Nucleus accumbens (tissue), 56 donors: ENCODE measurements around the gene C17orf100.

Source experiments
- DNase-seq, 56 donors: peaks; one replicate each; lab custom pipeline; 2025; lab: John Stamatoyannopoulos, UW

Gene C17orf100

DNA sequence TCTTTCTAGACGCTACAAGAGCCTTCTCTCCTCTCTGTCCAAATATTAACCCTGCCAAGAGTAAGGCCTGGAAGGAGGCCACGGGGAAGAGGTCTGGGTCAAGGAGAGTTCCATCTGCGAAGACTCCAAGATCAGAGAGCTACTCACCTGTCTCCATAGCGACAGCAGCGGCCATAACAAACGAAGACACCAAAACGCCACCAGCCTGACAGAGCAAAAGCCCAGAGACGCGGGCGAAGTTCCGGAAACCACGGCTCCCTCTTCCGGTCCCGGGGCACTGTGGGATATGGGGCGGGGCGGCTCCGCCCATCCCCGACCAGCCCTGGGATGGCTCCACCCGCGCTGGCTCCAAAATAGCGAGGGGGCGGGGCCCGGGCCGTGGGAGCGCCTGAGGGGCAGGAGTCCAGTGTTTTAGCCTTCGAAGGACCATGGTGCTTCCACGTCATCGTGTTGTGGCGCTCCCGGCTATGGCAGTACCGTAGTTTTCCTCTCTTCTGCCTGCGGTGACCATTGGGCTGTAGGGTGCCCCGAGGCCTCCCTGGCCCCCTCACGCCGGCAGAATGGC lies at the start of gene C17orf100, which contains the start of gene MED31:
TSS of gene C17orf100 (plus strand) at position 409 of the 565 bp plus-strand sequence. CDS start at position 561, 152 bp downstream.
TSS of gene MED31 (minus strand) at position 252 of the 565 bp plus-strand sequence. CDS start at position 175, 77 bp downstream.
- DNase-seq = peak; percentile 45 to 96 (median 88)

DNA sequence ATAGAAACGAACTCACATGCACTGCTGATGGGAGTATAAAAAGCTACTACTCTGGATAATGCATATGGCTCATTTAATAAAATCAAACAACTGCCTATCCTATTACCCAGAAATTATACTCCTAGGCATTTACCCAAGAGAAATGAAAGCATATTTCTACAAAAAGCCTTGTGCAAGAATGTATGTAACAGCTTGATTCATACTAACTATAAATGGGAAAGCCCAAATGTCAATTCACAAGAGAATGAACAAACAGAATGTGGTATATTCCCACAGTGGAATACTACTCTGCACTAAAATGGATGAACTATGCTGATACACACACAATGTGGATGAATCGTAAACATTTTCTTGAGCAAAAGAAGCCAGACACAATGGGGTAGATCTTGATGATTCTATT lies 49.4 kb upstream of the C17orf100 start:
- no peak for DNase-seq

GRCh38 chr17:6603744-6604325 lies 47.7 kb upstream of the C17orf100 start:
- peak in 4 of 56 donors; percentile 3 to 25 (median 10) for DNase-seq

GRCh38 chr17:6605142-6605541 lies 46.4 kb upstream of the C17orf100 start:
- DNase-seq = no peak

DNA sequence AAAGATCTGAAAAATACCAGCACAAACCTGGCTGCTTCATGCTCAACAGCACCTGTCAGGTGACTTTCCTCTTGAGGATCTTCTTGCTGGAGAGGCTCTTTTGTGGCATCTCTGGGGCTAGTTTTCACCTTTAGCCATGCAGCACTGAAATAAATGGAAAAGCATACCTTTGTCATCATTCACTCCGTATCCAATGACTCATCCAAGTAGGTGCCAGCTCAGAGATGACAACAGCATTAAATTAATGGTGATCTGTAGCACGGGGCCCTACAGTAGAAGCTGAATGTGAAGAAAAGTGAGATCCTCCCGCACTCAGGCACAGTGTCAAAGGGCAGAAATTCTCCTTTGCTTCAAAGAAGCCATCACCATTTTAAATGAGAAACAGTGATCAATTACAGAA lies 43.2 kb upstream of the C17orf100 start:
- peak in 1 of 56 donors; percentile 5 for DNase-seq

DNA sequence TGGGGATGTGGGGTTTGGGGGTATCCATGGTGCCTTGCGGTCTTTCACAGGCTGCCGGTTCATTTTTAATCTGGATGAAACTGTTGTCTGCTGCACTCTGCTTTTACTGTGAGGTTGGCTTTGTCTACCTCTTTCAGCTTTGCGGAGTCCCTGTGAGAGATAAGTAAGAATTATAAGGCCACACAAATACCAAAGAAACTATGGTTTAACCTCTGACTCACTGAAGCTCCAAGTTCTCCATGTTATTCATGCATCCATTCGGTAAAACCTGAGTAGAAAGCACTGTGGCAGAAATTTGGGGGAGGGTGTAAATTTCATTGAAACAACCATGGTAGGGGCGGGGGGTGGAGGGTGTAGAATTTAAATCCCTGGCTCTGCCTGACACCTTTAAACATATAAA lies 41.6 kb upstream of the C17orf100 start:
- no peak for DNase-seq

- DNase-seq = no peak
These were observed 40.3 kb upstream of the C17orf100 start for GRCh38 chr17:6611231-6611630.

DNA sequence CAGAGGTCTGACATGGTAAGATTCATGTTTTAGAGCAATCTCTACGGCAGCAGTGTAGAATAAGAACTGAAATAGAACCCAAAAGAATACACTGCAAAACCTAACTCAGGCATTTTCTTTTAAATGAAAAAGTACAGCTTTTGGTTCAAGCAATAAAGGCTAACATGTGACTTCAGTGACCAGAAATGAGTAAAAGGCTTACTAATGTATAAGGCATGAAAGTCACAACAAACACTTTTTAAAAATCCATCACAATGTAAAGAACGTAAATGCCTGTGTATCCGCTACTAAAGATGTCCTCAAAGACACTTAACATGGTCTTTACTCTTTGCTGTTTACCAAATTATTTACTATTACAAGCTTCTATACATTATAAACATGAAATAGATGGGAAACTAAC lies 27.6 kb upstream of the C17orf100 start:
- DNase-seq = no peak

GRCh38 chr17:6626616-6627015 lies 24.9 kb upstream of the C17orf100 start:
- no peak for DNase-seq

DNA sequence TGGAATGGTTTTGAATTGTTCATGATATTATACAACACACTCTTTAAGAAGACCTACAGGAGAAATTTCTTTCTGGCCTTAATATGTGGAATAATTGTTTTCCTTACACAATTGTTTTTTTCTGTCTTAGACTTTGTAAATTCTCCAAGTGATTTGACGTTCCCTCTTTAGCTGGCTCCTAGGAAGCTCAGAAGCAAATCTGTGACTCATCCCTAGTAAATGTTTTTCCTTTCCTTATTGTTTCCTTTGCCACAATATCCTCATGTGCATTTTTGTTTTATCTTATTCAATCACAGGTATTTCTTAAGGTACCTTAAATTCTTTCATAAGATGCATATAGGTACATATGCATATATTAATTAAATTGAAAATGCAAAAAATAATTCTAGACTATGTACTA lies 24.5 kb upstream of the C17orf100 start:
- no peak for DNase-seq

DNA sequence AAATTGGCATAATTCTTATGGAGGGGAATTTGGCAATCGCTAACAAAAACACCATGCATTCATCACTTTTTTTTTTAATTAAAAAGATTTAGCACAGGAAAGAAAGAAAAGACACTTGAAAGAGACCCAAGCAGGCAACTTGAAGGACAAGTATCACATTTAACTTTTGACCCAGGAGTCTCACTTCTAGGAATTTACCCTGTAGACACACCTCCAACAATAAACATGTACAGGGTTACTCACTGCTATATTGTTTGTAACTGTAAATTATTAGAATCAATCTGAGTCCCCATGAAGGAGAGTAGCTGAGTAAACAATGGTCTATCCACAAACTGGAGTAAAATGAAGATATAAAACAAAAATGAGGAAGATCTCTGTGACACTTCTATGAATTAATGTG lies 21.2 kb upstream of the C17orf100 start:
- DNase-seq = no peak

- no peak for DNase-seq
These were observed 19.0 kb upstream of the C17orf100 start for GRCh38 chr17:6632530-6632929.

GRCh38 chr17:6633263-6633662 lies 18.3 kb upstream of the C17orf100 start:
- DNase-seq = no peak

GRCh38 chr17:6636105-6636504 lies 15.5 kb upstream of the C17orf100 start:
- no peak for DNase-seq

GRCh38 chr17:6636616-6637457 lies 14.7 kb upstream of the C17orf100 start:
- DNase-seq = no peak

GRCh38 chr17:6637458-6637840 lies 14.1 kb upstream of the C17orf100 start:
- DNase-seq = no peak

GRCh38 chr17:6638046-6638908 lies 13.3 kb upstream of the C17orf100 start:
- DNase-seq = no peak

GRCh38 chr17:6639014-6639585 lies 12.5 kb upstream of the C17orf100 start:
- peak in 3 of 56 donors; percentile 25 to 34 (median 27) for DNase-seq

- DNase-seq = peak in 9 of 56 donors; percentile 11 to 76 (median 62)
These were observed 11.7 kb upstream of the C17orf100 start for GRCh38 chr17:6639586-6640535.
